Measurements from ENCODE around the gene MBD2.
A peak's percentile ranks its signal among the peaks of the same experiment; 100 is the strongest.
"Not testable (repeated sequence)": the region's sequence is repeated elsewhere in the genome, so short reads cannot be mapped to it uniquely, and the experiment has no call there.

The MBD2 gene

GRCh38 chr18:54222922-54223567 is 1.4 kb downstream of the MBD2 start:
- H3K27me3 ChIP-seq (ENCODE audit: insufficient read depth, low read depth, severe bottlenecking): no peaks in the 10 kb centered on the region
- no peak for DNase-seq
- TF ChIP-seq CTCF (IDR thresholded peaks at IDR 0.05; ENCODE audit: low read depth, low read length): no peak
- H3K4me3 ChIP-seq (ENCODE audit: low read depth, low read length): peak overlapping the region; percentile 60
- H3K9me3 ChIP-seq (ENCODE audit: severe bottlenecking): peaks cover 5% of the 10 kb centered on the region
- peaks cover 3% of the 10 kb centered on the region; the same call in 1 of the 2 replicates for H3K36me3 ChIP-seq
- no peak overlapping the region for H3K27ac ChIP-seq

- no peaks in the 10 kb centered on the region for H3K27me3 ChIP-seq (ENCODE audit: insufficient read depth, low read depth, severe bottlenecking)
- H3K4me3 ChIP-seq (ENCODE audit: low read depth, low read length): no peak overlapping the region
- no peak for TF ChIP-seq CTCF (IDR thresholded peaks at IDR 0.05; ENCODE audit: low read depth, low read length)
- peaks cover 5% of the 10 kb centered on the region for H3K9me3 ChIP-seq (ENCODE audit: severe bottlenecking)
- H3K27ac ChIP-seq: no peak overlapping the region
- H3K36me3 ChIP-seq: peaks cover 3% of the 10 kb centered on the region; the same call in 1 of the 2 replicates
- no peak for DNase-seq
Observed at GRCh38 chr18:54220406-54220805, 4.1 kb downstream of the MBD2 start.

GRCh38 chr18:54218803-54219202 is 5.7 kb downstream of the MBD2 start:
- DNase-seq; H3K27ac ChIP-seq; H3K4me3 ChIP-seq (ENCODE audit: low read depth, low read length); H3K36me3 ChIP-seq; H3K9me3 ChIP-seq (ENCODE audit: severe bottlenecking); H3K27me3 ChIP-seq (ENCODE audit: insufficient read depth, low read depth, severe bottlenecking): not testable (repeated sequence)

GRCh38 chr18:54218299-54218698 is 6.2 kb downstream of the MBD2 start:
- H3K27me3 ChIP-seq (ENCODE audit: insufficient read depth, low read depth, severe bottlenecking): no peaks in the 10 kb centered on the region
- TF ChIP-seq CTCF (IDR thresholded peaks at IDR 0.05; ENCODE audit: low read depth, low read length): no peak
- H3K36me3 ChIP-seq: peaks cover 3% of the 10 kb centered on the region; the same call in 1 of the 2 replicates
- no peak overlapping the region for H3K4me3 ChIP-seq (ENCODE audit: low read depth, low read length)
- no peak for DNase-seq
- H3K27ac ChIP-seq: no peak overlapping the region
- H3K9me3 ChIP-seq (ENCODE audit: severe bottlenecking): no peaks in the 10 kb centered on the region

GRCh38 chr18:54217624-54218023 is 6.8 kb downstream of the MBD2 start:
- Histone ChIP-seq H3K4me3 (ENCODE audit: low read depth, low read length) (no peak overlapping the region), H3K36me3 (peaks cover 3% of the 10 kb centered on the region; the same call in 1 of the 2 replicates), H3K27me3 (ENCODE audit: insufficient read depth, low read depth, severe bottlenecking) (no peaks in the 10 kb centered on the region), H3K9me3 (ENCODE audit: severe bottlenecking) (no peaks in the 10 kb centered on the region), H3K27ac (no peak overlapping the region)
- TF ChIP-seq CTCF (IDR thresholded peaks at IDR 0.05; ENCODE audit: low read depth, low read length): no peak
- DNase-seq: no peak

- Histone ChIP-seq H3K4me3 (ENCODE audit: low read depth, low read length) (no peak overlapping the region), H3K27ac (no peak overlapping the region)
- no peak for TF ChIP-seq CTCF (IDR thresholded peaks at IDR 0.05; ENCODE audit: low read depth, low read length)
Observed at GRCh38 chr18:54215069-54215468, 9.4 kb downstream of the MBD2 start.

More at GRCh38 chr18:54215069-54215468, 9.4 kb downstream of the MBD2 start:
- H3K27me3 ChIP-seq (ENCODE audit: insufficient read depth, low read depth, severe bottlenecking): no peaks in the 10 kb centered on the region
- H3K9me3 ChIP-seq (ENCODE audit: severe bottlenecking): no peaks in the 10 kb centered on the region
- H3K36me3 ChIP-seq: no peaks in the 10 kb centered on the region
- DNase-seq: no peak
